Activated T-cell treated with anti-CD3 and anti-CD28 coated beads, Interleukin-2, amount 50 U/mL, for 72 hours (primary cell): ENCODE measurements around the gene EFR3B. TPM values are rescaled to one million over a fixed set of nuclear protein-coding genes. Genes with fewer than 3 reads are reported as not detected.
"Not testable (repeated sequence)": the region's sequence is repeated elsewhere in the genome, so short reads cannot be mapped to it uniquely, and the experiment has no call there.

Source experiments
- ATAC-seq, 2 donors: fragments of 150-1000 bp; cut with Tn5 transposase; replicated peaks in 1 of 2; 2 replicates each; pipeline ENCODE4 v1.10.0; 2021; ENCODE audit warnings: moderate library complexity in 2 of 2, mild to moderate bottlenecking in 1 of 2
- DNase-seq, 2 donors: peaks; one replicate each; pipeline ENCODE4 v3.0.0; 2021 to 2022; ENCODE audit warnings: mixed read lengths in 1 of 2
- H3K27ac Mint-ChIP-seq: one replicate; pipeline ENCODE4 v1.8.0; 2022; ENCODE audit warnings: mild to moderate bottlenecking, moderate library complexity, mixed read lengths
- H3K27me3 Mint-ChIP-seq: one replicate; pipeline ENCODE4 v1.8.0; 2022; ENCODE audit warnings: low read depth, mixed read lengths
- H3K36me3 Mint-ChIP-seq, 2 donors: one replicate each; pipeline ENCODE4 v1.8.0; 2022; ENCODE audit warnings: mixed read lengths in 2 of 2, mild to moderate bottlenecking in 1 of 2; ENCODE audit not compliant: insufficient read depth in 2 of 2
- H3K4me1 Mint-ChIP-seq: one replicate; pipeline ENCODE4 v1.8.0; 2022; ENCODE audit warnings: low read depth, mixed read lengths
- H3K4me3 Mint-ChIP-seq, 2 donors: one replicate each; pipeline ENCODE4 v1.8.0; 2022; ENCODE audit warnings: mild to moderate bottlenecking in 2 of 2, mixed read lengths in 2 of 2, moderate library complexity in 2 of 2
- H3K9me3 Mint-ChIP-seq, 2 donors: one replicate each; pipeline ENCODE4 v1.8.0; 2022; ENCODE audit warnings: mixed read lengths in 2 of 2
- total RNA-seq, 2 donors: library from RNA; stranded (reverse); gene quantifications; one replicate each; pipeline ENCODE4 v1.2.3, GENCODE V29; 2022

The EFR3B gene
- total RNA-seq, 2 donors from 2014 or later = 0.60 to 0.93 TPM

GRCh38 chr2:25105336-25106085 lies 63.6 kb downstream of the EFR3B start:
- Mint-ChIP-seq H3K4me3 (no peak overlapping the region), H3K4me1 (peaks cover 39% of the 10 kb centered on the region), H3K9me3 (peaks cover 3 to 5% of the 10 kb centered on the region in 2 donors), H3K27me3 (peaks cover 5% of the 10 kb centered on the region), H3K36me3 (peaks cover 8% of the 10 kb centered on the region in 2 donors), H3K27ac (no peak overlapping the region)
- DNase-seq (no peak), ATAC-seq (peak in 1 of 2 donors; percentile 47)

GRCh38 chr2:25109822-25110221 lies 67.9 kb downstream of the EFR3B start:
- Mint-ChIP-seq H3K36me3 (no peaks in the 10 kb centered on the region), H3K9me3 (no peaks in the 10 kb centered on the region), H3K4me3 (peak overlapping the region in 1 of 2 donors; percentile 43), H3K4me1 (peaks cover 25% of the 10 kb centered on the region), H3K27me3 (peaks cover 5% of the 10 kb centered on the region), H3K27ac (no peak overlapping the region)
- DNase-seq = peak; percentile 37 to 55
- peak; percentile 81 to 82 for ATAC-seq

GRCh38 chr2:25112113-25112512 lies 70.2 kb downstream of the EFR3B start:
- Mint-ChIP-seq H3K4me3 (no peak overlapping the region), H3K4me1 (peaks cover 16% of the 10 kb centered on the region), H3K9me3 (no peaks in the 10 kb centered on the region), H3K36me3 (no peaks in the 10 kb centered on the region), H3K27me3 (peaks cover 12% of the 10 kb centered on the region), H3K27ac (no peak overlapping the region)
- DNase-seq (no peak), ATAC-seq (no peak)

- Mint-ChIP-seq H3K4me1 (peaks cover 4% of the 10 kb centered on the region), H3K9me3 (no peaks in the 10 kb centered on the region), H3K4me3 (no peak overlapping the region), H3K36me3 (no peaks in the 10 kb centered on the region), H3K27ac (no peak overlapping the region), H3K27me3 (peaks cover 8% of the 10 kb centered on the region)
- ATAC-seq (no peak), DNase-seq (no peak)
Measured at GRCh38 chr2:25115249-25115883, 73.5 kb downstream of the EFR3B start.

GRCh38 chr2:25115902-25116301 lies 74.0 kb downstream of the EFR3B start:
- no peak overlapping the region for H3K4me3 Mint-ChIP-seq
- no peaks in the 10 kb centered on the region for H3K4me1 Mint-ChIP-seq
- H3K27me3 Mint-ChIP-seq = peaks cover 8% of the 10 kb centered on the region
- H3K36me3 Mint-ChIP-seq = no peaks in the 10 kb centered on the region
- no peak overlapping the region for H3K27ac Mint-ChIP-seq
- H3K9me3 Mint-ChIP-seq = no peaks in the 10 kb centered on the region
- DNase-seq = no peak
- no peak for ATAC-seq

- H3K4me1 Mint-ChIP-seq = no peaks in the 10 kb centered on the region
- no peak overlapping the region for H3K27ac Mint-ChIP-seq
- H3K27me3 Mint-ChIP-seq = peaks cover 8% of the 10 kb centered on the region
- no peaks in the 10 kb centered on the region for H3K36me3 Mint-ChIP-seq
- H3K9me3 Mint-ChIP-seq = no peaks in the 10 kb centered on the region
- ATAC-seq = no peak
- DNase-seq = no peak
- no peak overlapping the region for H3K4me3 Mint-ChIP-seq
Measured at GRCh38 chr2:25116956-25117355, 75.1 kb downstream of the EFR3B start.

GRCh38 chr2:25119263-25119662 lies 77.4 kb downstream of the EFR3B start:
- Mint-ChIP-seq H3K4me3 (no peak overlapping the region), H3K9me3 (no peaks in the 10 kb centered on the region), H3K27me3 (peaks cover 17% of the 10 kb centered on the region), H3K36me3 (no peaks in the 10 kb centered on the region), H3K4me1 (no peaks in the 10 kb centered on the region), H3K27ac (no peak overlapping the region)
- DNase-seq (no peak), ATAC-seq (no peak)

GRCh38 chr2:25122367-25122766 lies 80.5 kb downstream of the EFR3B start:
- H3K36me3 Mint-ChIP-seq = no peaks in the 10 kb centered on the region
- no peak for ATAC-seq
- H3K27ac Mint-ChIP-seq = no peak overlapping the region
- H3K4me1 Mint-ChIP-seq = no peaks in the 10 kb centered on the region
- peaks cover 9% of the 10 kb centered on the region for H3K27me3 Mint-ChIP-seq
- no peaks in the 10 kb centered on the region for H3K9me3 Mint-ChIP-seq
- H3K4me3 Mint-ChIP-seq = no peak overlapping the region
- no peak for DNase-seq

- Mint-ChIP-seq H3K36me3 (no peaks in the 10 kb centered on the region), H3K9me3 (no peaks in the 10 kb centered on the region), H3K27me3 (peaks cover 9% of the 10 kb centered on the region), H3K4me1 (no peaks in the 10 kb centered on the region), H3K27ac (no peak overlapping the region), H3K4me3 (no peak overlapping the region)
- ATAC-seq (no peak), DNase-seq (no peak)
Measured at GRCh38 chr2:25123682-25124081, 81.8 kb downstream of the EFR3B start.

GRCh38 chr2:25125189-25125588 lies 83.3 kb downstream of the EFR3B start:
- ATAC-seq (no peak), DNase-seq (no peak)
- peaks cover 10% of the 10 kb centered on the region for H3K4me1 Mint-ChIP-seq
- H3K9me3 Mint-ChIP-seq = no peaks in the 10 kb centered on the region
- H3K27me3 Mint-ChIP-seq = peaks cover 24% of the 10 kb centered on the region
- no peak overlapping the region for H3K27ac Mint-ChIP-seq
- no peaks in the 10 kb centered on the region for H3K36me3 Mint-ChIP-seq
- no peak overlapping the region for H3K4me3 Mint-ChIP-seq

GRCh38 chr2:25125976-25126375 lies 84.1 kb downstream of the EFR3B start:
- DNase-seq (no peak), ATAC-seq (no peak)
- Mint-ChIP-seq H3K4me3 (no peak overlapping the region), H3K36me3 (no peaks in the 10 kb centered on the region), H3K27me3 (peaks cover 31% of the 10 kb centered on the region), H3K9me3 (no peaks in the 10 kb centered on the region), H3K27ac (no peak overlapping the region), H3K4me1 (peaks cover 10% of the 10 kb centered on the region)

- not testable (repeated sequence) for ATAC-seq, H3K4me3 Mint-ChIP-seq, H3K36me3 Mint-ChIP-seq, H3K9me3 Mint-ChIP-seq, H3K27ac Mint-ChIP-seq, DNase-seq
- Mint-ChIP-seq H3K27me3 (peaks cover 42% of the 10 kb centered on the region), H3K4me1 (peaks cover 19% of the 10 kb centered on the region)
Measured at GRCh38 chr2:25127071-25127470, 85.2 kb downstream of the EFR3B start.

- no peaks in the 10 kb centered on the region for H3K9me3 Mint-ChIP-seq
- no peak overlapping the region for H3K27ac Mint-ChIP-seq
Measured at GRCh38 chr2:25127646-25128045, 85.8 kb downstream of the EFR3B start.

More at GRCh38 chr2:25127646-25128045, 85.8 kb downstream of the EFR3B start:
- H3K4me3 Mint-ChIP-seq = no peak overlapping the region
- ATAC-seq (no peak), DNase-seq (no peak)
- H3K36me3 Mint-ChIP-seq = no peaks in the 10 kb centered on the region
- H3K27me3 Mint-ChIP-seq = peaks cover 42% of the 10 kb centered on the region
- H3K4me1 Mint-ChIP-seq = peaks cover 21% of the 10 kb centered on the region
